Embryonic facial prominence (tissue), 1 donor: ENCODE results near the gene PCNX2.
"Not testable (repeated sequence)": the region's sequence is repeated elsewhere in the genome, so short reads cannot be mapped to it uniquely, and the experiment has no call there.

ENCODE experiments used
- DNase-seq: peaks from one replicate; pipeline ENCODE4 v3.0.0-alpha.2; 2016; ENCODE audit errors: extremely low spot score

The PCNX2 gene

DNA sequence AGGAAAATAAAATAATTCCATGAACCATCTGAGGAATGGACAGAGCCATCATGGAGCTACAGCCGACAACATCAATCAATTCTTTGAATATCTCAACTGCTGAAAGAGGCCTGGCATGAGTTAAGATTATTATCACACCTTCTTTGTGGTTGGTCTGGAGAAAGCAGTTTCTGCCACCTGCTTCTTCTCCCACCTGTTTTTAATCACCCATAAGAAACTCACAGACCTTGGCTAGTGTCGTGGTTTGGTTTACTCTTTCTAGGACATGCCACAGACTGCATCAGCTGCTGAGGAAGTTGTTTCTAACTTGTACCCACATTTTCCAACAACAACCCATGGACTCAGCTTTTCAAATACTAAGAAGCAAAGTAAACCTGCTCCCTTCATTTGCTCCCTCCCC, 279.6 kb downstream of the PCNX2 start:
- DNase-seq = no peak

DNA sequence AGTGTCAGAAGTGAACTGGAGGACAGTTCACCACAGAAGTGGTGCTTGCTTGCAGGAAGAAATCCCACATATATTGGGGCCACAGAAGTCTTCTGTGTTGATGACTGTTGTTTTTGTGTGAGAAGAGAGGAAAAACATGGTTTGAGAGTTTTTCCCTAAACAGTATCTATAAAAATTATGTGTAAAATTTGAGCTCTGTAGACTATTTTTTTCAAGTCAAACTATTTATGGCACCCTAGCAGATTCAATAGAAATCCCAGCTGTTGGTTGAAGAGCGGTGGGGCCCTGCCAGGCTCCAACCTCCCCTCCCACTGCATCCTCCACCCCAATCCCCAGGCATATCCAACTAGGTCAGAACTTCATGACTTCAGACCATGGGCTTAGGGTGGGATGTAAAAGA, 283.5 kb downstream of the PCNX2 start:
- no peak for DNase-seq

DNA sequence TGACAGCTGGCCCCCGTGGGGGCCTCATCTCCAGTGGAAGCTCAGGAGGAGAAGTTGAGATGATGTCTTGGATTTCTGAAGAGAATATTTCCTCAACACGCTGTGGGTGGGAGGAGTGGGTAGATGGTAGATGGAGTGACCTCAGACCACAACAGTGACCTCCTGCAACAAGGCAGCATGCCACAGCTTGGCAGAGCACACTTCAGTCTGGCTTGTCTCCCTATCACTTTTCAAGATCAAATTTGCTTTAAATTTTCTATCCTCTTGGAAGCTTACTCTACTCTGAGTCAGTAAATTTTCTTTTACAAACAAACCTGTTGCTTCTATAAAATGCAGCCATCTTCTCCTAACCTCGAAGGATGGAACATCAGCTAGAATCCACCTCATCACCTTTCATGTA, 285.4 kb downstream of the PCNX2 start:
- DNase-seq = no peak

DNA sequence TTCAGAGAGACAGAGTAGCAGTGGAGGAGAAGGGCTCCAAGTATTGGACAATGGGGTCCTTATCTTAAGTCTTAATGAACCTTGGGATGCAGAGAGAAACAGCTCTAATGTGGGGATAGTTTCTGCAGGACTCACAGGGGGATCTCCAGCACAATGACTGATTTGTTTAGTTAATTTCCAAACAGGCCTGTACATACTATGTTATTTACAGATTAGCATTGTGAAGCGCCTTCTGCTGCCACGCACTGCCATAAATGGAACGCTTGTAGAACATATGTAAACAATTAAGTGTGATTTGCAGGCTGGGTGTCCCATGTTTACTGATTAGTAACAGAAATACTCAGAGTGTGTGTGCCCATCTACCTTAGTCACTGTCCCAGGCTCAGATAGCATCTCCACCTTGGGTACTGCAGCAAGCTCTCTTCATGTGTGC, 289.0 kb downstream of the PCNX2 start:
- no peak for DNase-seq

DNA sequence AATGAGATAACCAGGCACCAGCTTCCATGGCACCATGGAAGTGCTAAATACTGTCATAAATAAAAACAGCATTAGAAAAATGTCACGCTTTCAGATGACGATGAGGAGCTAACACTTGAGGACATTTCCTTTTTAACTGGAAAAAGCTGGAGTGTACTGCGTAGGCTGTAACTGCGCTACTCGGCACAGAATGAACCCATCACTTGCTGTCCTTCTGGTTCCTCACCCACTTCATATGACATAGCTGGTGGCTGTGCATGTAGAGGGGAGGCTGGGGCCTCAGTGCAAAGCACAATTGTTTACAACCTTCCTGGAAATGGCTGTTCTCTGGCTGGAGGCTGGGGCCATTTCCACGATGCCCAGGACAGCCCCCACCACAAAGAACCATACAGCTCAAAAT, 289.4 kb downstream of the PCNX2 start:
- DNase-seq = no peak

- DNase-seq = no peak
Measured at GRCh38 chr1:233005703-233006102, 289.8 kb downstream of the PCNX2 start.

DNA sequence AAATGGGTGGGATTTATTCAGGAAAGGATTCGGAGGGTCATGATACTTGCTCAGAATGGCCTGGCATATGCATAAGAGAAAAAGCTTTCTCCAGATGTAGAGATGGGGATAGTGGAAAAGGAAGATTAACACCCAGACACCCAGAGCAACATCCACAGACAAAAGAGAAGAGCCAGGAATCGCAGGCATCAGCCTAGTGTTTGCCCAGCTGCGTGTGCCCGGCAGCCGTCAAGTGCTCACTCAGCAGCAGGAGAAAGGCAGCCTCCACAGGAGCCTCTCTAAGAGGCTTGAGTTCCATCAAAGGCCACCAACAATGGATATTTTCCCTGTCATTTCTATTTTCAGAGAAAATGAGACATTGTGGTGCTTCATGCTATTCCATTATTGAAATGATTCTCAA, 290.4 kb downstream of the PCNX2 start:
- no peak for DNase-seq

- no peak for DNase-seq
Measured at GRCh38 chr1:233004451-233004850, 291.1 kb downstream of the PCNX2 start.

DNA sequence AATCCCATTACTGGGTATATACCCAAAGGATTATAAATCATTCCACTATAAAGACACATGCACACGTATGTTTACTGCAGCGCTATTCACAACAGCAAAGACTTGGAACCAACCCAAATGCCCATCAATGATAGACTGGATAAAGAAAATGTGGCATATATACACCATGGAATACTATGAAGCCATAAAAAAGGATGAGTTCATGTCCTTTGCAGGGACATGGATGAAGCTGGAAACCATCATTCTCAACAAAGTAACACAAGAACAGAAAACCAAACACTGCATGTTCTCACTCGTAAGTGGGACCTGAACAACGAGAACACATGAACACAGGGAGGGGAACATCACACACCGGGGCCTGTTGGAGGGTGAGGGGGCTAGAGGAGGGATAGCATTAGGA, 291.9 kb downstream of the PCNX2 start:
- DNase-seq = not testable (repeated sequence)

DNA sequence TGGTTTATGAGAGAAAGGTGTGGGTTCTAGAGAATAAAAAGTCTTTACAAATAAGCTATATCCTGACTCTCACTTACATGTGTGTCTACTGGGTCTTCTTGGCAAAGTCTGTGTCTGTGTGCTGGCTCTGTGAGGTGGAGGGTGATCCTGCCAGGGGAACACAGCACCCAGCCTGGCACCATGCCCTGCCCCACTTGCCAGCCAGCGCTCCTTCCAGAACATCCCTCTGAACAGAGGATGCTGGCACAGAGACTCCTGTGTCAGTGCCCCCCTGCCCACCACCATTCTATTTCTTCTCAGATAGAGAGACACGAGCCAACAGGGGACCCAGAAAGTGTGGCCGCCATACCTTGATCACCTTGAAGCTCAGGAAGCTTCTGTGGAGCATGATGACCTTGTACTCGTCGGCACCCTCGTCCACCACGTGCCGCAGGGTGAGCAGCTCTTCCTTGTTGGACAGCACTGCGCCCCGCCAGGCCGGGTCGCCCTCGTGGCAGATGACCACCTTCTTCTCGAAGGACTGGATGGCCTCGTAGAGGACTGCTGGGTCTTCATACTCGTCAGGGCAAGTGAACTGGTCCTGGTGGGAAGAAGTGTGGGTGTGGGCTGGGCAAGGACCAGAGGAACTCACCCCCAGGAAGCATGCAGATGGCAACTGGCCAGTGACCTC, 295.4 kb downstream of the PCNX2 start:
- DNase-seq = no peak

DNA sequence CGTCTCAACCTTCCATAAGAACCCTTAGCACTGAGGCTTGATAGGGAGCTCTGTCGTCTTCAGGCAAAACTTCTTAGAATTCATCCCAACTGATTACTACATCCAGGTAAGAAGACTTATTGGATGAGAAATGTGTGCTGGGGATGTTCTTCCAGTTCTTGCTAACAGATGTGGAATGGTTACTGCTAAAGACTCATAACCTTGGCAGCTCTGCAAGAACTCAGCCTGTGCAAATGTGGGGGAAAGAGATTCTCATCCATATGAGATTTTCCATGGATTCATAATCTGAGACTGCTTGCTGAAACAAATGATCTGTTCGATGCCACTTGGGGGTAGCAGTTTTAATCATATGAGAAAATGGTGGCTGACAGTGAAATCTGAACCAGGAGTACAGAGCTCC, 296.9 kb downstream of the PCNX2 start:
- no peak for DNase-seq

DNA sequence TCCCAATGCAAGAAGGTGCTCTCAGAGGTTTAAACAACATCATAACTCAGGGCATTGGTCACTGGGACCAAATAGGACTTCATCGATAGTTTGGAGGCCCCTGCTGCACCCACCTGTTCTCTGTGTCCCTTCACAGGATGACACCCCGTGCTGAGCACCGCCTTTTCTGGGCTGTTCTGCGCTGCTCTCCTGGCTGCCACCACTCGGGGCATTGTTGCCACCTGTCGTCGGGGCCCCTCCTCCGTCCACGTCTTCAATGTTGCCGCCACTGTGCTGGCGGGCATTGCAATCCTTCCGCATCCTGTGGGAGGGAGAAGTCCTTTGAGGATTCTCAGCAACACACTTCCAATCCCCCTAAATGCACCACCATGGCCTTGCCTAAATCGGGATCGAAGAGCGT, 297.4 kb downstream of the PCNX2 start:
- no peak for DNase-seq

DNA sequence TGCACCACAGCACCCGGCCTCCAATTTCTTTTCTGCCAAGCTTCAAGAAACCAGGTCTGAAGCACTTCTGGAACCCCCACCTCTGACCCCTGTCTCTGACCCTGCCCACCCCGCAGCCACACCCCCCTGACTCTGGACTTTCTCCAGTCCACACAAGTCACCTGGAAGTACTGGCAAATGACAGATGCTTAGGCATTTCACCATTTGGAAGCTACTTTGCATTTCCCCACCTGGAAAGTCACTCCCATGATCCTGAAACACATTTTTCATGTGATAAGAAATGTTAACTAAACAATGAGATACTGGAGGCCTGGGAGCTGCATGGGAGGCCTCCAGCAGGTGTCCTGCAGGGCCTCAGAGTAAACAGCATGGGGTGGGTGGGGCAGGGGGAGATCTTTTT, 299.4 kb downstream of the PCNX2 start:
- no peak for DNase-seq

DNA sequence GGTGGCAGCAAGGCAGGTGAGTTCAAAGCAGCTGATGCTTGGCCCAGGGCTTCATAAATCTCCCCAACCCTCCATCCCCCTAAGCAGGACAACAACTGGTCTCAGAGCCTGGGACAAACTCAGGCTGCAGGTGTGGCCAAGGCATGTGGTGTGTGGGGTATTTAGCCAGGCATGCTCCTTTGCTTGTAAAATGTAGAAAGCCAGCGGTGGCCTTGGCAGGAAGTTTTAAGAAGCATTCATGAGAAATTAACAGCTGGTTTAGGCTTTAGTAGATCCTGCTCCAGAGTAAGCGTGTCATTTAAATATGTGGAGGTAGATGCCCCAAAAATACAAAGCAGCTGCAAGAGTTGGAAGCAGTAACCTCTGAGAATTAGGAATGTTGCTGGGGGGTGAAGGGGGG, 300.3 kb downstream of the PCNX2 start:
- no peak for DNase-seq

DNA sequence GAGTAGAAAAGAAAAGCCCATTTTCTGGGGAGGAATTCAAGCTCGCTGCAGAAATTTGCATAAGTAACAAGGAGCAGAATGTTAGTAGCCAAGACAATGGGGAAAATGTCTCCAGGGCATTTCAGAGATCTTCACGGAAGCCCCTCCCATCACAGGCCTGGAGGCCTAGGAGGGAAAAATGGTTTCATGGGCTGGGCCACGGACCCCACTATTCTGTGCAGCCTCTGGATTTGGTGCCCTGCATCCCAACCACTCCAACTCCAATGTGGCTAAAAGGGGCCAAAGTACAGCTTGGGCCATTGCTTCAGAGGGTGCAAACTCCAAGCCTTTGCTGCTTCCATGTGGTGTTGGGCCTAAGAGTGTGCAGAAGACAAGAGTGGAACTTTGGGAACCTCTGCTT, 302.0 kb downstream of the PCNX2 start:
- DNase-seq = no peak

DNA sequence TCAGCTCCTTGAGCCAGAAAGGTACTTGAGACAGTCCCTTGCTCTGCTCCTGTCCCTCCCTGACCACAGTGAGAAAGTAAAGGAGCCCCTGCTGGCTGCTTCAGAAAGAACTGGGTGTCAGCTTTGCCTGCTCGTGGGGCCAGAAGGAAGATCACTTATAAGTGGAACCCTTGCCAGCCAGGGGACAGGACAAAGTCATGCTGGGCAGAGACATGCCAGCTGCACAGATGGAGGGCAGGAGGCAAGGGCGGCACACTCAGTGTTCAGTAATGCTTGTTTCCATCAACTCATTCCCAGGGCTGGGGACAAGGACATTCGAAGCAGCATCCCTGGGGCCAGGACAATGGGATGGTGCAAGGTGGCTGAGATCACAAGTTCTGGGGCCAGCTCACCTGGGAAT, 303.3 kb downstream of the PCNX2 start:
- no peak for DNase-seq

DNA sequence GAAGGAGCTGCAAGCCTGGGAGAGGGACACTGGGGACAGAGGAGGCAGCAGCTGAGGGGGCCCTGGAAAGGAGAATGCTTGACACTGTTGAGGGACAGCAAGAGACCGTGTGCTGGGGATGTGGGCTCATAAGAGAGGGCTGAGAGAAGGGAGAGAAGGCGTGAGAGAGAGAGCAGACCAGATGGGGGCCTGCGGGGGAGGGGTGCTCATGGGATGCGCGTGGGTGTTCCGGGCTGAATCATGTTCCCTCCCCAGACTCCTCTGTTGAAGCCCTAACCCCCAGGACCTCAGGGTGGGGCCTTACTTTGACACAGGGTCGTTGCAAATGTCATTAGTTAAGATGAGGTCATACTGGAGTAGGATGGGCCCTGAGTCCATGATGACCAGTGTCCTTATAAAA, 304.3 kb downstream of the PCNX2 start:
- DNase-seq = no peak

DNA sequence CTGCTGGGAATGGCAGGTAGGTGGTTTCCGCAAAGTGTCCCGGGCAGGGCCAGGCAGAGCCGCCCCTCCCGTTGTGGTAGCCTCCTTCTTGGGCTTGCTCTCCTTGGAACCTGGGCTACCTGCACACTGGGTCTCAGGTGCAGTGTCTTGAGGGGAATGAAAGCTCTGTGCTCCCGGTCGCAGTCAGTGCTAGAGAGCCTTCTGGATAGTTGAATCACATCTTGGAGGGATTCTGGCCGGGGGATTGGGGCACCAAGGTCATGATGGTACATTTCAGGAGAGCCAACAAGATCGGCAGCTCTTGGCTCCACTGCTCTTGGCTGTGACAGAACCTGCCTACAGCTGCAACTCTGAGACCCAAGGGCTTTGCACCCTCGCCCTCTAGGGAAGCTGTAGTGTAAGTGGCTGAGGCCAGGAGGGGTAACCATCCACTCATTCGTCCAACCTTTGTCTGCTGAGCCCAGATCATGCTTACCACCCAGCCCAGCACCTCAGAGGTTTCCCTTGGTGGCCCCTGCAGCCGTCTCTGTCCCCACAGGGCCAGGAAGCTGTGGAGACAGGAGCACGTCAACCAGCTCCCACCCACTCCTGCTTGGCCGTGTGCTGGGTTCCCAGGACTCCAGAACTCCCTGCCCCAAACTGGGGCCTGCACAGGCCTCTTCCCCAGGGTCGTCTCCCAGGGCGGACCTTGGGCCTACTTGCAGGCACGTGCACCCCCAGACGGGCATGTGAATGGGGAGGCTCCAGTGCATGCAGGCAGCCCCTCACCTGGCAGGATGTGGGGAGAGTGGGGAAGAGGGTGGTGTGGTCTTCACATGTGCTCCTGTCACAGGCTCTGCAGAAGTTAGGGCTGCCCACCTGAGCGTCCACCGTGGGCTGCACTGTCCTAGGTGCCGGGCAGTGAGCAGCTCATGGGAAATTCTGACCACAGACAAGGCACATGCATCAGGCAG, 305.1 kb downstream of the PCNX2 start:
- DNase-seq = no peak

DNA sequence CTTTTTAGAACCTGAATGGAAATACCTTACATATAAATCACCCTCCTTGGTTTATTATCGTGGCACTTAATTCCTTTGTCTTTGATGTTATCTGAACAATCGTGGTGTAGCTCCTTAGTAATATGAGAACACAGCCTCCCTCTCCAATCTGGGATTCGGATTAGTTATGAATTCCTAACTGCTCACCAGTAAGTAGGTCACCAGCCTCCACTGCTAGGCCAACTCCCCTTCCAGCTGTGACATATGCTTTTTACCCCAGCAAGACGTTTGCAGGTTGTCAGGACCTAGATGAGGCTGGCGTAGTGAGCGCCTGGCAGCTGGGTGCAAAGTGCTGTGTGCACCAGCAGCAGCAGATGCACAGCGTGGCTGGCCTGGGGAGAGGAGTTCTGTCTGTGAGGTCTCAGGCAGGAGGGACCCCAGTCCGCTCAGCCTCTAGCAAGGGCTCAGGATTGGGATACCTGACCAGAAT, 306.9 kb downstream of the PCNX2 start:
- no peak for DNase-seq

GRCh38 chr1:232987774-232988140, 307.8 kb downstream of the PCNX2 start:
- DNase-seq = no peak

DNA sequence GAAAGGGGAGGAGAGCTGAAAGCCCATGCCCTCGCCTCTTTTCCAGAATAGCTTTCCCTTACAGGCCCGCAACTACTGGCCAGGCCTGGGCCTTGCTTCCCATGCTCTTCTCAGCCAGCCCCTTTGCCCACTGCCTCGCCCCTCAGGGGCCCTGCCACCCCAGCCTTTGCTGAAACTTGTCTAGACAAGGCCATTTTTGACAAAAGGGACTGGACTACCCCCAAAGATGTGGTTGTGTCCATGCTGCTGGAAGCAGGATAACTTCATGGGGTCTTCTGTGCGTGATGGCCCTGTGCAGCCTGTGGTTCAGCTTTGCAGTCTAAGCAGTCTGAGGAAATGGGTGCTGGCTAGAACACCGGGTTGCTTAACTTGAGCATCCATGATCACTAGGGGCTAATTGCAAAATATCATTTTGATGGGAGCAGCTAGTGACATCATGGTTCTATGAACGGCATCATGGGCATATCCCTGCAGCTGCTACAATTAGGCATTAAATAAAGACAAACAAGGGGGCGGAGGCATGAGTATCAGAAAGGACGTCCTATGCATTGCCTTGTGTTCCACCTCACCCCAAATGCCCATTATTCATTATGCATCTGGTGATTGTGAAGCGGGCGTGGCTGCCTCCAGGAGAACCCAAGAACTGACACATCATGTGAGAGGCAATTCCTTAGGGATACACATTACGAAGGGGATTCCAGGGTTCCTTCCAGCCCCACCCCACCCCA, 308.3 kb downstream of the PCNX2 start:
- DNase-seq = no peak

DNA sequence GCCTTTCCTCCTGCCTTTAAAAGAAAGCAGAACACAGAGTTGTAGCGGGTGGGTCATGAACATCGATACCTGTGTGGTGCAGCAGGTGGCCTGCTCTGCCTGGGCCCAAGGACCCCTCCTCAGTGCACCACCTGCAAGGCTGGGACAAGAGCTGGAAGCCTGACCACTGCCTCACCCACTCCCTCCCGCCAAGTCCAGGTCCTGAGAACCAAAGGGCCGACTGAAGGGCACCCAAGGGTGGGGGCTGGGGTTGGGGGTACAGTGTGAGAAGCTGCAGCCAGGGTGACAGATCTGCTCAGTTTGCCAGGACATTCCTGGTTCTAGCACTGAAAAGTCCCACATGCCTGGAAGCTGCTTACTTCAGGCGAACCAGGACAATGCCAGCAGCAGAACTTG, 309.0 kb downstream of the PCNX2 start:
- no peak for DNase-seq
